HepG2 (cell line): ENCODE measurements around the gene ZNF485. TPM values are rescaled to one million over a fixed set of nuclear protein-coding genes. Genes with fewer than 3 reads are reported as not detected.

Experiments
- ELF3 ChIP-seq: IDR thresholded peaks from 2 replicates; pipeline ENCODE4 v1.6.1; 2016; ENCODE audit warnings: missing genetic modification reagents, missing compliant biosample characterization
- GABPA ChIP-seq, 2 experiments: IDR thresholded peaks; 2 replicates each; pipeline ENCODE4 v1.6.1; 2011 to 2016; ENCODE audit warnings: low read depth in 2 of 2, low read length in 1 of 2, missing biosample characterization in 1 of 2, missing genetic modification characterization in 1 of 2
- GPBP1L1 ChIP-seq: sonication (generic); formaldehyde crosslinking; IDR thresholded peaks from 2 replicates; pipeline ENCODE4 v1.5.0; 2020; ENCODE audit warnings: mild to moderate bottlenecking, missing genetic modification reagents
- KMT2A ChIP-seq: sonication (generic); formaldehyde crosslinking; IDR thresholded peaks from 2 replicates; pipeline ENCODE4 v1.4.0; 2020; ENCODE audit warnings: missing genetic modification reagents
- MNT ChIP-seq: fragments of 450-650 bp; IDR thresholded peaks from 2 replicates; pipeline ENCODE4 v1.6.1; 2016
- NFKBIZ ChIP-seq: IDR thresholded peaks from 2 replicates; pipeline ENCODE4 v1.6.1; 2018; ENCODE audit warnings: missing genetic modification reagents, missing compliant biosample characterization
- NFYB ChIP-seq: sonication (generic); formaldehyde crosslinking; IDR thresholded peaks from 2 replicates; pipeline ENCODE4 v1.4.0; 2020; ENCODE audit warnings: missing genetic modification reagents
- NPAS2 ChIP-seq: sonication (generic); formaldehyde crosslinking; IDR thresholded peaks from 2 replicates; pipeline ENCODE4 v1.8.0; 2022; ENCODE audit warnings: mild to moderate bottlenecking, missing genetic modification reagents, borderline replicate concordance
- NR3C1 ChIP-seq: sonication (generic); formaldehyde crosslinking; IDR thresholded peaks from 2 replicates; pipeline ENCODE4 v1.4.0; 2020; ENCODE audit warnings: missing genetic modification reagents
- PATZ1 ChIP-seq: sonication (generic); formaldehyde crosslinking; IDR thresholded peaks from 2 replicates; pipeline ENCODE4 v1.4.0; 2020; ENCODE audit warnings: missing genetic modification reagents
- PBX3 ChIP-seq: sonication (generic); formaldehyde crosslinking; IDR thresholded peaks from 2 replicates; pipeline ENCODE4 v1.8.1; 2023; ENCODE audit warnings: missing genetic modification reagents, inconsistent platforms, borderline replicate concordance
- PRPF4 ChIP-seq: fragments of 200-400 bp; formaldehyde crosslinking; IDR thresholded peaks from 2 replicates; pipeline ENCODE4 v1.6.1; 2016; ENCODE audit warnings: low read length, low read depth; ENCODE audit not compliant: poor library complexity, severe bottlenecking
- RFX1 ChIP-seq: fragments of 450-650 bp; IDR thresholded peaks from 2 replicates; pipeline ENCODE4 v1.6.1; 2017
- SMAD3 ChIP-seq: sonication (generic); formaldehyde crosslinking; IDR thresholded peaks from 2 replicates; pipeline ENCODE4 v1.4.0; 2020; ENCODE audit warnings: missing genetic modification reagents
- THYN1 ChIP-seq: sonication (generic); formaldehyde crosslinking; IDR thresholded peaks from 2 replicates; pipeline ENCODE4 v1.8.1; 2023; ENCODE audit warnings: low read depth, mild to moderate bottlenecking, moderate library complexity, missing genetic modification reagents, borderline replicate concordance
- ZBTB33 ChIP-seq: sonication (generic); formaldehyde crosslinking; IDR thresholded peaks from 2 replicates; pipeline ENCODE4 v1.4.0; 2020; ENCODE audit warnings: missing genetic modification reagents
- ZNF101 ChIP-seq: sonication (generic); formaldehyde crosslinking; IDR thresholded peaks from 2 replicates; pipeline ENCODE4 v1.4.0; 2020; ENCODE audit warnings: mild to moderate bottlenecking, low read depth, missing genetic modification reagents, borderline replicate concordance
- ZNF263 ChIP-seq: sonication (generic); formaldehyde crosslinking; IDR thresholded peaks from 2 replicates; pipeline ENCODE4 v1.4.0; 2020; ENCODE audit warnings: missing genetic modification reagents
- ZNF703 ChIP-seq: sonication (generic); formaldehyde crosslinking; IDR thresholded peaks from 2 replicates; pipeline ENCODE4 v1.5.1; 2020; ENCODE audit warnings: missing genetic modification reagents, mild to moderate bottlenecking, moderate library complexity, borderline replicate concordance
- ZNF879 ChIP-seq: sonication (generic); formaldehyde crosslinking; IDR thresholded peaks from 2 replicates; pipeline ENCODE4 v1.8.1; 2023; ENCODE audit warnings: missing genetic modification reagents
- ZSCAN30 ChIP-seq: sonication (generic); formaldehyde crosslinking; IDR thresholded peaks from 2 replicates; pipeline ENCODE4 v1.5.0; 2020; ENCODE audit warnings: mild to moderate bottlenecking, missing genetic modification reagents
- polyA plus RNA-seq, 8 experiments: library from polyadenylated mRNA; depleted of rRNA in 3 of 8; stranded (reverse) in 7 of 8; unstranded in 1 of 8; fragments of >200 nt; fragmentation: Illumina TruSeq in 4 of 8; extraction: Trizol in 4 of 8; gene quantifications; 2 replicates each; pipeline versions ENCODE4 v1.2.1 to v1.2.3, GENCODE V29; 2011 to 2016; ENCODE audit warnings: low read depth in 4 of 8, missing spikeins in 1 of 8, mixed read lengths in 1 of 8; ENCODE audit not compliant: insufficient read depth in 1 of 8
- total RNA-seq, 5 experiments: library from RNA; depleted of rRNA; stranded (reverse); fragments of >200 nt; fragmentation: Illumina TruSeq; extraction: Trizol; gene quantifications; 2 replicates each; pipeline ENCODE4 v1.2.3, GENCODE V29; 2016; ENCODE audit warnings: low read depth in 1 of 5

The ZNF485 gene
- total and polyA plus RNA-seq, 2 of the 13 experiments (the other 11 are each of a cell fraction or from before 2014, with no cell fraction given) = 1.4 to 3.3 TPM

GRCh38 chr10:43648398-43649184, 42.4 kb downstream of the ZNF485 start, which contains the start of gene ZNF32 (continued):
- TF ChIP-seq ZSCAN30 (CRISPR knock-in tag) (no peak), NFKBIZ (CRISPR knock-in tag) (no peak), ZNF101 (no peak), ZNF703 (CRISPR knock-in tag) (no peak), SMAD3 (CRISPR knock-in tag) (no peak), THYN1 (CRISPR knock-in tag) (no peak), ZBTB33 (CRISPR knock-in tag) (peak; percentile 81; the same call in 1 of the 2 replicates), GPBP1L1 (CRISPR knock-in tag) (no peak), GABPA (IDR thresholded peaks at IDR 0.05; ENCODE audit: low read depth, low read length) (peak; percentile 32; the same call in 1 of the 2 replicates), GABPA (CRISPR knock-in tag; IDR thresholded peaks at IDR 0.05; ENCODE audit: low read depth) (0 out of 2 replicates have a peak, but pooled peaks have one; percentile 47), ZNF879 (CRISPR knock-in tag) (no peak), ELF3 (CRISPR knock-in tag) (peak; percentile 28; the same call in 1 of the 2 replicates), PATZ1 (CRISPR knock-in tag) (no peak), PBX3 (CRISPR knock-in tag) (no peak), KMT2A (CRISPR knock-in tag) (peak; percentile 20; the same call in 1 of the 2 replicates), ZNF263 (CRISPR knock-in tag) (no peak), NR3C1 (no peak), MNT (no peak), NPAS2 (CRISPR knock-in tag) (no peak), PRPF4 (no peak), RFX1 (no peak), NFYB (CRISPR knock-in tag) (no peak)
